GM23248 (cell line): ENCODE data around the gene TARS1.

ENCODE experiments used
- EZH2 ChIP-seq: fragments of 200-600 bp; sonication (generic); IDR thresholded peaks from 2 replicates; pipeline ENCODE4 v1.6.1; 2018; ENCODE audit warnings: antibody characterized with exemption, mild to moderate bottlenecking; ENCODE audit not compliant: insufficient read depth, poor library complexity, severe bottlenecking
- EZH2phosphoT487 ChIP-seq: fragments of 200-600 bp; sonication (generic); IDR thresholded peaks from 2 replicates; pipeline ENCODE4 v1.6.1; 2018; ENCODE audit warnings: antibody characterized with exemption, moderate library complexity, mild to moderate bottlenecking, low read depth; ENCODE audit not compliant: insufficient read depth

DNA sequence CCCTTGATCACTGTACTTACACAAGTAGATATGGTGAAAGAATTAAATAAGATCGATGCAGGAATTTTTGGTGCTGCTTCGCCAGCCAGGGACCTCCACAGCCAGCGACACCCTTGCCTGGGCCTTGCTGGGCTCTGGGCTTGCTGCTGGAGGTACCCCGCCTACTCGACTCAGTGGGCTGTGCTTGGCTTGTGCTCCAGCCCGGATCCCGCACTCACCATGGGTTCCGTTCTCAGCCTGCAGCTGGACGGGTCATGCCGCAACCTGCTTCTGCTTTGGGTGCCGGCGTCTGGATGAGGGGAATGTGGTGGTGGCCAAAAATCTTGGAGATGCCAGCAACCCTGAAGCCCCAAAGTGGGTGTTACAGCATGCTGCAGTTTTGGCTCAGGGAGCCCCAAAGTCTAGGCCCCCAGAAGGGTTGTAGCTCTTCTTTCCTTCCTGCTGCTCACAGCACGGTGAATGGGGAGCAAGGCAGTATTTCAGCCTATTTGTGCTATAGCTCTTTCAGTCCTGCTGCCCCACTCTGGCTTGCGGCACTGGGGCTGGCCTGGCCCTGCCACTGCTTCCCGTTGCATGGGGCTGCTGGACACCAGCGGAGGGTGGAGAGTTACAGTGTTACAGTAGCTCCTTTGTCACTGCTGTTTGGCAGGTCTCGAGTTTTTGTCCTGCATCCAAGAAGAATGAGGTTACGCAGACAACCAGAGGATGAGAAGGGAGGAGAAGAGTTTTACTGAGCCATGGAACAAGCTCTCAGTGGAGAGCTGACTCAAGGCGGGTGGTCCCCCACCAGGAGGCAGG is 48.0 kb downstream of the TARS1 start:
- TF ChIP-seq EZH2 (no peak), EZH2phosphoT487 (no peak)
